HG02763 (cell line): ENCODE data around the gene KATNA1.

Experiments
- ATAC-seq: cut with Tn5 transposase; IDR thresholded peaks from one replicate; pipeline ENCODE4 v1.9.1; 2021; ENCODE audit warnings: mild to moderate bottlenecking, moderate library complexity; ENCODE audit not compliant: unreplicated experiment

The KATNA1 gene

GRCh38 chr6:149614337-149614736 is 34.2 kb downstream of the KATNA1 start:
- ATAC-seq = no peak

DNA sequence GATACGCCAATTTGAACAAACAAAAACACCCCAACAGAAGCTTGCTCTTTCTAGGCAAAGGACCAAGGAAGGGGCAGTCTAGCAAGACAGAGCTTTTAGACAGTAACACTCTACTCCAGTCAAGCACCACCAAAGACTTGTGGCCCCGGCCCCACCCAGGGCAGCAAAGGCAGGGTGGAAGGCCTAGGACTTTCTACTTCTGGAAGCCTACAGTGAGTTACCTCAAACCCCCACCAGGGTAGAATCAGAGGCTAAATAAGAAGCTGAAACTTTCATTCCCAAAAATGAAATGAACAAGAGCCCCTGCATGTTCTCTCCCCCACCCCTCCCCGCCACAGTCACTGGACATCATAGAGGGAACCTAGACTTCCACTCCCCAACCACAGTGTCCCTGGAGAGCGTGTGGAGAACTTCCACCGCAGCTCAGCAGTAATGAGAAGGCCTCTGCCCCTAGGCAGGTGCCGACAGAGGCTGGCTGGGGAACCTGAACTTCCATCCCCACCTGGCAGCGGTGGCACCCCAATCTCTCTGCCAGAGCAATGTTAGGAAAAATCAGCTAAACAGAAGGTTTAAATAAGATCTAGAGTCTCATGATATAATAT is 40.0 kb downstream of the KATNA1 start:
- ATAC-seq = no peak

GRCh38 chr6:149600508-149600907 is 48.0 kb downstream of the KATNA1 start:
- no peak for ATAC-seq

DNA sequence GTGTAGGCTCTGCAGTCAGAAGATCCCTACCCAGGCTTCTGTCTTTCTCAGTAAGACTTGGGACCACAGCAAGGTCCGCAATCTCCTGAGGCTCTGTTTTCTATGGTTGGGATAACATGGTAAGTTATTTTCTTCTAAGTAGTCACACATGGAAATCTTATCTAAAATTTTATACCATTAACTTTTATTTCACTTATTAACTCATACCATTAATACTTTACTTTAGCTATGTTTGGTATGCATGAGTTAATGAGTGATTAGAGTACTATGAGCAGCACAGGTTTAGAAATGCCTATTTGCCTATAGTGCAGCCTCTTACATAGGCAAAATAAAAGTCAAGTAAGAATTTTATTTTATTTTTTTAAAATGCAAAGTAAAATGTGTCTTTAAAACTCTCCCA is 55.1 kb downstream of the KATNA1 start:
- no peak for ATAC-seq

GRCh38 chr6:149592983-149593382 is 55.5 kb downstream of the KATNA1 start:
- ATAC-seq = no peak

GRCh38 chr6:149586149-149586548 is 62.4 kb downstream of the KATNA1 start:
- ATAC-seq = no peak

DNA sequence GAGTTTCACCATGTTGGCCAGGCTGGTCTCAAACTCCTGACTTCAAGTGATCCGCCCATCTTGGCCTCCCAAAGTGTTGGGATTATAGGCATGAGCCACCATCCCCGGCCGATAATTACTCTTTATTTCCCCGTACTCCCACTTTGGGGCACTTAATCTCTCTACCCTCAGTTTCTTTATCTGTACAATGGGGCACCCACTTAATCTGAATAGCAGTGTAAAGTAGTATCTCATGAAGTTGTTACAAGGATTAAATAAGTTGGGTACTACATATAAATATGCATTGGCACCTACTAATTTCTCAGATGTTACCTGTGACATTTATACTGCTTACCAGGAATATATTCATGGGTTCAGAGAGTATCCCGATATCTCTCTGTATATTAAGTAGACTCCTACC is 67.2 kb downstream of the KATNA1 start:
- no peak for ATAC-seq

- ATAC-seq = no peak
Measured at GRCh38 chr6:149580880-149581279, 67.6 kb downstream of the KATNA1 start.

- ATAC-seq = no peak
Measured at GRCh38 chr6:149567945-149568585, 80.4 kb downstream of the KATNA1 start.

- no peak for ATAC-seq
Measured at GRCh38 chr6:149567194-149567586, 81.3 kb downstream of the KATNA1 start.

DNA sequence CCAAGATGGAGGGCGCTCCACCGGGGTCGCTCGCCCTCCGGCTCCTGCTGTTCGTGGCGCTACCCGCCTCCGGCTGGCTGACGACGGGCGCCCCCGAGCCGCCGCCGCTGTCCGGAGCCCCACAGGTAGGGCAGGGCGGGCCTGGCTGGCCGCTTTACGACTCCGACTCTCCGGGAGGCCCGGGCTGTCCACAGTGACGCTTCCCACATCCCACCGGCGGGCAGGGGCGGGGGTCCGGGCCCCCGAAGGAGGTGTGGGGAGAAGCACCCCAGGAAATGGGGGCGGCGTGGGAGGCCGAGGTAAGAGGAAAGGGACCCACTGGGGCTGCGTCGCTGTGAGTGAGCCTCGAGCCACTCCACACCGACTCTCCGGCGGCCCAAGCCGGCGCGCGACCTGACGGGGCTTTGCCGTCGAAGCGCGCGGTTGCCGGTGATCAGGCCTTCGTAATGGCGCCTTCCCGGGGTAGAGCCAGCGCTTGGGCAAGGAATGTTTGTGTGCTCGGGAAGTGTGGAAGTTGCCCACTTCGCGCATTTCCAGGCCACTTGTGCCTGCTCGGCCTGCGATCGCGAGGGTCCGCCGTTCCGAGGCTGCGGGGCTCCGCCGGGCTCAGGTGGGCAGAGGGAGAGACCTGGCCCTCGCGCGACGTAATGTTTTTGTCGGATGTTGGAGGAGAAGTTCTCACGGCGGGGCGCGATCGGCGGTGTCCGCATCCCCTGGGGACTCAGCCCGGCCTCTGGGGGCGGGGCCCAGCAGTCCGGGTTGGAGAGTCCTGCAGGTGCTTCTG is 81.9 kb downstream of the KATNA1 start:
- no peak for ATAC-seq

DNA sequence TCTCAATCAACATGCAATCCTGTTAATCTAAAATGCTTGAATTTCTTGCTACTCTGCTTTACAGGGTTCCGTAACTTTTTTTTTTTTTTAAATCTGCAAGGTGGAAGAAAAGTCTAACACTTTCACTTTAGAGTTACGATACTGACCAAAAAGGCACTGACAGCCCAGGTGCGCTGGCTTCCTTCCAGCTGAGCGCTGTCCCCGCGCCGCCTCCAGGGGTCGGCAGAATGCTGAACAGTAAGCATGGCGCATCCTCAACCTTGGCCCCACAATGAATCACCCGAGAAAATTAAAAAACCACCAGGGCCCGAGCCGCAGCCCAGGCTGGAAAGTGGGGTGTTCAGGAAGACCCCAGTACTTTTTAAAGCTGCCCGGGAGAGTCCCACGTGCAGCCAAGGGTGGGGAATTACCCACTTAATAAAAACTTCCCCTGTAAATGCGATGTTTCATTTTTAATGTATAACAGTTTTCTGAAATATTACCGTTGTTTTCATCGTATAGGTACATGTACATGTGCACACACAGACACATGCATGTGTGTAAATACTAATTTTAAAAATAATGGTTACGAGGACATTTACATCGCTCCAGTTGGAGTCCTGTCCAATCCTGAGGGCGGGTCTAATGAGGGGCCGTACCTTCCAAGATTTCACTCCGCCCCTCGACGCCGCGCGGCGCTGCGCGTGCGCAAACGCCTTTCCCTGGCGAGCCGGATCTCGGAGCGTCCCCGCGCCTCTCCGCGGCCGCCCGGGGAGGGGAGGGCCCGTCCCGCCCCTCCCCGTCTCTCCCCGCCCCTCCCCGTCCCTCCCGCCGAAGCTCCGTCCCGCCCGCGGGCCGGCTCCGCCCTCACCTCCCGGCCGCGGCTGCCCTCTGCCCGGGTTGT is 82.7 kb downstream of the KATNA1 start, which contains the start of gene GINM1:
Gene GINM1, plus strand, starts transcription at position 849 of the 883 bp plus-strand sequence. CDS start 40 bp downstream, outside the sequence.
- peak; percentile 87 for ATAC-seq

GRCh38 chr6:149563928-149564325 is 84.6 kb downstream of the KATNA1 start:
- ATAC-seq = no peak

DNA sequence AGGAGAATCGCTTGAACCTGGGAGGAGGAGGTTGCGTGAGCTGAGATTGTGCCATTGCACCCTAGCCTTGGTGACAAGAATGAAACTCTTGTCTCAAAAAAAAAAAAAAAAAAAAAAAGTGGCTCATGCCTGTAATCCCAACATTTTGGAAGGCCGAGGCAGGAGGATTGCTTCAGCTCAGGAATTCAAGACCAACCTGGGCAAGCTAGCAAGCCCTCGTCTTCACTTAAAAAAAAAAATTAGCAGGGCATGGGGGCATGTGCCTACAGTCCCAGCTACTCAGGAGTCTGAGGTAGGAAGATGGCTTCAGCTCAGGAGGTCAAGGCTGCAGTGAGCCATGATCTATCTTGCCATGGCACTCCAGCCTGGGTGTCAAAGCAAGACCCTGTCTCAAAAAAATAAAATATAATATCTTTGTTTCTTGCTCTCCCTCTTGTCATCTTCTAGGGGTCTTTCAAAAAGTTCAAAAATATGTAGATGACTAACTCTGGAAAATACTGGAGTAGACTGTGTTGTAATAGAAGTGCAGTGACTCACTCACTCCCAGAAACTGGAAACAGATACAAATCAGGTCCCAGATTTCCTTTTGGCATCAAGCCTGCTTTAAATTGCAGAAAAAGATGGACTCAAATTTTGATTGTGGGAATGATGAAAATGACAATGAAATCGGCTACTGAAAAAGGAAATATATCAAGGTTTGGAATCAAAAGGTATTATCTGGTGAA is 85.1 kb downstream of the KATNA1 start:
- no peak for ATAC-seq

DNA sequence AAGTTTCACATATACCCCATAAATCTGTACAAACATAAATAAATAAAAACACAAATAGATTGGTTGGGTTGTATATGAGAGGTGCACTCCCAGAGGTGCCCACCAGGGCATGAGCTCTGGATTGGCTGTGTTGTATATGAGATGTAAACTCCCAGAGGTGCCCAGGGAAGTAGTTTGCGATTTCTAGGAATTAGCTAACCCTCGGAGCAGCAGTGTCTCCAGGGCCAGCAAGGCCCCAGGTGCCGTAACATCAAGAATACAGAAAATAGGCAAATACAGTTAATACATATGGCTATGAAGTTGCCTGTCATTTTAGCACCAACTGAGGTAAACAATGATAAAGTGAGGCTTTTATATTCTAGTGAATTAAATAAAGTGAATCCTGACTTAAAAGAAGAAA is 87.8 kb downstream of the KATNA1 start:
- ATAC-seq = no peak

GRCh38 chr6:149559389-149559788 is 89.1 kb downstream of the KATNA1 start:
- no peak for ATAC-seq

GRCh38 chr6:149558029-149558428 is 90.5 kb downstream of the KATNA1 start:
- no peak for ATAC-seq

DNA sequence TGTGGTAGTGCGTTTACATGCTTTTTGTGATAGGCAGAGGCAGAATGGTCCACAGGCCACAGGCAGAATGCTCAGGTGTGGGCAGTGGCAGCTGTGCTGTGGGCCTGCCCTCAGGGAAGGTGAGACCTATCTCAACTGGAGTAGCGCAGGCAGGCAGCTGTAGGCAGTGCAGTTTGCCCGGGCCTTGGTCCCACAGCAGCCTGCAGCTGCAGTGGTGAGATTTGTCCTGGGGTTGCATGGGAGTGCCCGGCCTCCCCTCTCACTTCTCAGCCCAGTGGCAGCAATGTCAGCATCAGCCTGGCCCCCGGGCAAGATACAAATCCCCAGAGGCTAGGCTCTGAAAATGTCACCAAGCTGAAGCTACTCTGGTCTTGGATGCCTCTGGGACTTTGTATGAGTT is 96.6 kb downstream of the KATNA1 start:
- ATAC-seq = no peak

GRCh38 chr6:149545754-149546471 is 102.6 kb downstream of the KATNA1 start, which contains the start of gene PPIL4:
Gene PPIL4 (minus strand): TSS chr6:149546043. CDS start chr6:149546005, 38 bp downstream.
- ATAC-seq = peak; percentile 92
